ENCODE measurements around the gene CDK5.

The CDK5 gene

GRCh38 chr7:151057506-151057988 is at the start of gene CDK5:
TSS of gene CDK5 (minus strand) at chr7:151057897. CDS start at chr7:151057848, 49 bp downstream.
- no peak for DNase-seq

GRCh38 chr7:151104411-151105235 is 46.9 kb upstream of the CDK5 start:
- DNase-seq = no peak

- DNase-seq = no peak
Measured at GRCh38 chr7:151103973-151104372, 46.3 kb upstream of the CDK5 start.

- no peak for DNase-seq
Measured at GRCh38 chr7:151102991-151103390, 45.3 kb upstream of the CDK5 start.

- no peak for DNase-seq
Measured at GRCh38 chr7:151101621-151102396, 44.1 kb upstream of the CDK5 start.

GRCh38 chr7:151100921-151101320 is 43.2 kb upstream of the CDK5 start:
- no peak for DNase-seq

GRCh38 chr7:151099486-151100211 is 42.0 kb upstream of the CDK5 start:
- DNase-seq = no peak

GRCh38 chr7:151095828-151096475 is 38.3 kb upstream of the CDK5 start:
- DNase-seq = no peak

GRCh38 chr7:151095123-151095797 is 37.6 kb upstream of the CDK5 start:
- DNase-seq = no peak

GRCh38 chr7:151094675-151095074 is 37.0 kb upstream of the CDK5 start:
- DNase-seq = no peak

- DNase-seq = no peak
Measured at GRCh38 chr7:151093748-151094147, 36.1 kb upstream of the CDK5 start.

- DNase-seq = no peak
Measured at GRCh38 chr7:151091988-151092387, 34.3 kb upstream of the CDK5 start.

- peak; percentile 80 for DNase-seq
Measured at GRCh38 chr7:151091431-151091830, 33.7 kb upstream of the CDK5 start.

- DNase-seq = no peak
Measured at GRCh38 chr7:151091003-151091402, 33.3 kb upstream of the CDK5 start.

GRCh38 chr7:151089893-151090730 is 32.4 kb upstream of the CDK5 start:
- no peak for DNase-seq

GRCh38 chr7:151088856-151089699 is 31.4 kb upstream of the CDK5 start:
- DNase-seq = peak; percentile 68

GRCh38 chr7:151088019-151088855 is 30.5 kb upstream of the CDK5 start:
- no peak for DNase-seq

GRCh38 chr7:151087245-151088018 is 29.7 kb upstream of the CDK5 start:
- DNase-seq = peak; percentile 37
